Stimulated activated CD4-positive, alpha-beta T cell treated with anti-CD3 and anti-CD28 coated beads, Interleukin-15, amount 100 ng/mL, for 24 hours (primary cell): ENCODE data around the gene ZNF609.

Source experiments
- DNase-seq: peaks from one replicate; pipeline ENCODE4 v3.0.0-alpha.2; 2020

ZNF609 gene

DNA sequence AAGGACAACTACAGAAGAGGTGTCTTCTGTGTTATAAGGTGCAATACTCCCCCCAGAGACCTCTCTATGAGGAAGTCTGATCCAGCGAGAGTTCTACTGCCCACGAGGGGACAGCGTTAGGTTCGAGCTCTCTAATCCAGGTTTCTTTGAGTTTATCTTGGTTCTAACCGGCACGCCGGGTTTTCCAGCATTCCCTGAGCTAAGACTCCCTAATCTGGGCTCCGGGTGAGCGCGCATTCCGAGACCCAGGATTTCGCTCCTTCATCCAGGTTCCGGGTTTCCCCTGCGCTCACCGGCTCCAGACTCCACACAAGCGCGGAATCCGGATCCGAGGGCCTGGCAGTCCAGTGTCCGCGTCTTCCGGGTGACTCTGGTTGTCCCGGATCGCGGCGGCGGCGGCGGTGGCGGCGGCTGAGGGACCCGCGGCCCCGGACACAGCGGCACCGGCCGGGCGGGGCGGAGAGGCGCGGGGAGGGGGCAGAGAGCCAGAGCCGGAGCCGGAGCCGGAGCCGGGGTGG lies at the start of gene ZNF609:
Gene ZNF609, plus strand, starts transcription at position 373 of the 518 bp plus-strand sequence. CDS start 38,842 bp downstream, outside the sequence.
- peak; percentile 93 for DNase-seq

DNA sequence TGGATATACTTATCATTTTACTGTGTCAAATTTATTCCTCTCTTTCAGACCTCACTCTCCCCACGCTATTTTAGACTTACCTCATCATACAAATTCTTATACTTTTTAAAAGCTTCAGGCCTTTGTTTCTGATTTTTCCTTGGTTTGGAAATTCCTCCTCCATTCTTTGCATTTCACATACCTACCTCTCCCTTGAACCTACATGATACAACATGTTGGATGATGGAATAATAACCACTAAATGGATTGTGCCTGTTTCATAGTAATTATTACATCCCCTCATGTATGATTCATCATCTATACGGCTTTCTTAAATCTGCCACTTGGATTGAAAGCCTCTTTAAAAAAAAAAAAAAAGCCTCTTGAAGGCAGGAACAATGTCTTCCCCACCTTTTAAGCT lies 48.2 kb upstream of the ZNF609 start:
- DNase-seq = no peak

GRCh38 chr15:64422697-64423096 lies 37.7 kb upstream of the ZNF609 start:
- DNase-seq = no peak

- DNase-seq = no peak
Observed at GRCh38 chr15:64423970-64424369, 36.4 kb upstream of the ZNF609 start.

- DNase-seq = no peak
Observed at GRCh38 chr15:64425221-64425620, 35.2 kb upstream of the ZNF609 start.

DNA sequence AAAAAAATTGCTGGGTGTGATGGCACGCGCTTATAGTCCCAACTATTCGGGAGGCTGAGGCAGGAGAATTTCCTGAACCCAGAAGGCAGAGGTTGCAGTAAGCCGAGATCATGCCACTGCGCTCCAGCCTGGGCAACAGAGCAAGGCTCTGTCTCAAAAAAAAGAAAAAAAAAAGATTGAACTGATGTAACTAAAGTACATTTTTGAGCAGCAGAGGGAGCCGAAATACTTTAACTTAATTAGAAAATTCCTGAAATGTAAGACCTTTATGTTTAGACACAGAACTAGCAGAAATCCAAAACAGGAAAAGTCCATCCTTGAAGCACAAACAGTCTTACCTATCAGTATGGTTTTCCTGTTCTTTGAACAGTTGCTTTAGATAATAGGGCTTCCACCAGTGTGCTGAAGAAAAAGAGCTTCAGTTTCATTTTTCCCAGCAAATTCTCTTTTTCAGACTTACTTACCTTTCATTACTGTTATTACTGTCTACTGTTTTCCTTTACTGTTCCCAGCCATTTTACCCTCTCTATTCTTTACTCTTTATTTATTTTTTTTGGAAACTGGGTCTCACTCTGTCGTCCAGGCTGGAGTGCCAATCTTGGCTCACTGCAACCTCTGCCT lies 33.4 kb upstream of the ZNF609 start:
- DNase-seq = no peak

GRCh38 chr15:64429448-64429847 lies 30.9 kb upstream of the ZNF609 start:
- DNase-seq = no peak

GRCh38 chr15:64430000-64430735 lies 30.2 kb upstream of the ZNF609 start:
- DNase-seq = no peak

GRCh38 chr15:64437982-64438381 lies 22.4 kb upstream of the ZNF609 start:
- DNase-seq = no peak

DNA sequence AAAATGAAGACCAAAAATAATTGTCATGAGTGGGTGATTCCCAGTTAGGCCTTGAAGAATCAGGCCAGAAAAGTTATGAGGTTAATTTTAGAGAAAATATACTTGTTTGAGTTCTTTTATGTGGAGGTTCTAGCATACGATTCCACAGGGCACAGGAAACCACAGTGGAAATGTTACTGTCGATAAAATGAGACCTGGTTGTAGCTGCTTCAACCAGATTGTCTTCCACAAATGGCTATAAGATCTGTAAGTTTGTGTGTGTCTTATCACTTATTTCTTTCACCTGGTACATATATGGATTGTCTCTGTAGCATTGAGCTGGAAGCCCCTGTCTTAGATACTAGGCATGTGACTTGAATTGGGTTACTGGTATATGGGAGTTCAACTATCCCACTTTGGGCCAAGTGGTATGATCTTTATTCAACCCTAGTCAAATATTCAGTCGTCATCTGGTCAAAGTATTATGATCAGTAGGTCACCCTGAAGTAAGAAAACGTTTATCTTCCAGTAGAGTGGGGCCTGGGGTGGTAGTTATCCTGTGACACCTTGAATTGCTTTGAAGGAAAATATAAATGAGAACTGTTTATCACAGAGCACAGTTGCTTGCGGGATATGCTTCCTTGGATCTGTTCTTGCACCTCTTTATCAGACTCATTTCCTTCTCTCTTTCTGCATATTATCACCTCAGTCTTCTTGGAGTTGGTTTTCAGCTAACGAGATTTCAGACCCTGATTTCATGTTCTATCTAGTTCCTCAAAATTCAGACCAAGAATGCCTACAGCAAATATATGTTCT lies 21.5 kb upstream of the ZNF609 start:
- no peak for DNase-seq

DNA sequence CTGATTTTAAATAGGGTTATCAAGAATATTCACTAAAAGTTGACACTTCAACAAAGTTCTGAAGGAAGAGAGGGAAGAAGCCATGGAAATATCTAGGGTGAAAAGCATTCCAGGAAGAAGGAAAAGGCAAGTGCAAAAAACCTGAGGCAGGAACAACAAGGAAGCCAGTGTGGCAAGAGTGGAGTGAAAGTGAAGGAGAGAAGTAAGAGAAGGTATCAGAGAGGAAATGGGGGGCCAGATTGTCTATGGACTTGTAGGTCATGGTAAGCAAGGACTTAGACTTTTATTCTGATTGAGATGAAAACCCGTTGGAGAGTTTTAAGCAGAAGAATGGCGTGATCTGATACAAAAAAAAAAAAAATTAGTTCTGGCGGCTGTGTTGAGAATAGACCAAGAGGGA lies 18.5 kb upstream of the ZNF609 start:
- no peak for DNase-seq

GRCh38 chr15:64443016-64443415 lies 17.4 kb upstream of the ZNF609 start:
- DNase-seq = no peak

DNA sequence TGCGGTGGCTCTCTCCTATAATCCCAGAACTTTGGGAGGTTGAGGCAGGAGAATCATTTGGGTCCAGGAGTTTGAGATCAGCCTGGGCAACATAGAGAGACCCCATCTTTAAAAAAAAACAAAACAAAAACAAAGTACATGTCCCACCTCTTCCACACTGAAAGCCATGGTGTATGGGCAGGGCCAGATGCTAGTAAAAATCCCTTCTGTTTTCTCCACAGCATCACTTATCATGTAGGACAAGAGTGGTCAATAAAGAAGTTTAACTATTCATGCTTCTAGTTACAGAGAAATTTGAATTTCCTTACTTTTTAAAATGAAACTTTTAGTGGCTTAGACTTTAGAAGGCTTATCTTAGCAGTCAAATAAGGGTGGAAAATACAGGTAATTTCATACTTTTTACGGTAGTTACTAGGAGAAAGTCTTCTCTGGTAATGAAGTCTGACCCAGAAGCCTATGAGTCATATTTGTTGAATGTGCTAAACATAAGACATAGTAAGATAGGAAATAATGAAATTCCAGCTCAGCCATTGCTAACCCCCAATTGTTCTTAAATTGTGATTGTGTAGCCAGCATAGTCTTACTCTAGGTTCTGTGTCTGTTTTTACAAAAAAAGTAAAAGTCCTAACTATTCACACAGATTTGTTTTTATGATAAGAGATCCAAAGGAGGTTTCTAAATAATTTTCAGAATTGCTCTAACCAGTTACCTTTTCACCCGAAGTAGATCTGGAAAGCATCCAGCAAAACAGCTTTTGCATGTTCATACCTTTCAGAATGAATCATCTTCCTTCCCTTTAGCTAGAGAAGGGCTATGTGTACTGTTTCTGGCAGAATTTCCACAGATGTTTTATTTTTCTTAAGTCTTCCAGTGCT lies 16.4 kb upstream of the ZNF609 start:
- DNase-seq = no peak

- no peak for DNase-seq
Observed at GRCh38 chr15:64444836-64445235, 15.5 kb upstream of the ZNF609 start.

DNA sequence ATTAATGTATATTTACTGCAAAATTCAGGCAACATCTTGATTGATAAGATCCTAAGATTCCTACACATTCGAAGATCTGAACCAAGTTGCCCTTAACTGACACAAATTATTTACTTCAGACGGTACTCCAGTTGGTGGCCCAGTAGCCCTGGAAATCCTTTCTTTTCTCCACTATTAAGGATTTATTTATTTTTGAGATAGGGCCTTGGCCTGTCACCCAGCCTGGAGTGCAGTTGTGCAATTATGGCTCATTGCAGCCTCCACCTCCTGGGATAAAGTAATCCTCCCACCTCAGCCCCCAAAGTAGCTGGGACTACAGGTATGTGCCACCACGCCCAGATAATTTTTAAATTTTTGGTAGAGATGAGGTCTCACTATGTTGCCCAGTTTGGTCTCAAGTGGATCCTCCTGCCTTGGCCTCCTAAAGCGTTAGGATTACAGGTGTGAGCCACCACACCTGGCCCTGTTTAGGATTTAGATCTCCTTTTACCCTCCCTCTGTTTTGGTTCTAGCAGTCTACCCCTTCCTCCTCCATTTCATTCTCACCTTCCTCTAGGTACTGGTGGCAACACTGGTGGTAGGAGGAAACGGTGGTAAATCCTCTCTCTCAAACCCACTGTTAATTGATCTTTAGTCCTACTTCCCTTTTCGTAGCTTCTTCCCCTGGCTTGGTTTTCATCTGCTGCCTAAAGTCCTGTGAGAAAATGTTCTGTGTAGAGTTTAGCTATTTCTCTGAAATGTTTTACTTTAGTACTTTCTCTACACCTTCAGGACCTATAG lies 12.7 kb upstream of the ZNF609 start:
- no peak for DNase-seq

DNA sequence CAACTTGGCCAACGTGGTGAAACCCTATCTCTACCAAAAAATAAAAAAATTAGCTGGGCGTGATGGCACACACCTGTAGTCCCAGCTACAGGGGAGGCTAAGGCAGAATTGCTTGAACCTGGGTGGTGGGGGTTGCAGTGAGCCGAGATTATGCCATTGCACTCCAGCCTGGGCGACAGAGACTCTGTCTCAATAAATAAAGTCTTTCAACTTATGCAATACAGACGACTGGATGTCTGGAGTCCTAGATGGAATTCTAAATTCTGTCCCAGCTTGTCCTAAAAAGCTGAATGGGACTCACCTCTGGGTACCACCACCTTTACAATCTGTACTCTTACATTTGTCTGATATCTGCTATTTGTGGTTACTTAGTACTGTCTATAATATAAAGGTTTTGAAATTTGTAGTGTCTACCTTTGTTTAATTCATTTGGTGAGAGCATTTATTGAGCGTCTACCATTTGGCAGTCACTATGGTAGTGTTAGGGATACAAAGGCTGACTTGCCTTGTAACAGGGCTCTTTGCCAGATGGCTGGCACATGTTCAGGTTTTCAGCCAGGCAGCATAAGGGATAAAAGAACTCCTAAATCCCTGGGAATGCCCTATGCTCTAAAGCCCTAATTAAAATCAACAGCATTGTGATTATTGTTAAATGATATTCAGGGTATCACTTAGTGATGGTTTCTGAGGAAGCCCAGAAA lies 7.2 kb upstream of the ZNF609 start:
- no peak for DNase-seq

DNA sequence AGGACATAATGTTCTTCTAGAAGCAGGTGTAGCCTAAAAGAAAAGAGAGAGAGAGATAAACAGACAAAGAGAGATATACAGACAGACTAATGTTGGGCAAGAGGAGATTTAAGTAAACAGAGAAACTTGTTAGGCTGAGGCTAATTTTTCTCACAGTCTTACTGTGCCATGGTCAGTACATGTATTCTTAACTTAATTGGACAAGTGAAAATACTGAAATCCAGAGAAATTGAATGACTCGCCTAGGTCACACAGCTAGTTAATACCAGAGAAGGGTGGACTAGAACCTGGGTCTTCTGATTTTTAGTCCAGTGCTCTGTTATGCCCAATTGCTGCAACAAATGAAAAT lies 6.7 kb upstream of the ZNF609 start:
- no peak for DNase-seq

DNA sequence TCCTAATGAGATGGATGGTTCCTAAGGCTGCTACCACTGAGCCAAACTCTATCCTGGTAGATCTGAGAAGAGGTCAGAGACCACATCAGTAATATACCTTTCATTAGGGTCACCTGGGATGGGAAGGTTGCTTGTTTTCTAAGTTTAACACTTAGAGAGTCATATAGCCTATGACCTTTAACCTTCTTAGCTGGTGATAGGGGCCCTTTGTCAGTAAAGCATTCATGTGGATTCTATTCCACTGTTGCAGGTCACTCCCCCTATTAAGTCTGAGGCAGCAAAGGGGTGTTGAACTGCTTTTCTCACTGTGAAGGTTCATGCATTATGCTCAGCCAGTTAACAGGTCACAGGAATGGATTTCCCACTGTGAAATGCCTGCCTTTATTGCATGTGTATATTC lies 6.1 kb upstream of the ZNF609 start:
- DNase-seq = no peak

- DNase-seq = no peak
Observed at GRCh38 chr15:64455961-64456371, 4.4 kb upstream of the ZNF609 start.

GRCh38 chr15:64456634-64457108 lies 3.7 kb upstream of the ZNF609 start:
- no peak for DNase-seq
